C4-2B (cell line): Measurements from ENCODE around the gene PLIN5.

ENCODE experiments used
- H3K27ac ChIP-seq: fragments of 450-650 bp; 2 replicates; pipeline ENCODE4 v1.5.1; 2017
- ZFX ChIP-seq: fragments of 450-650 bp; IDR thresholded peaks from 2 replicates; pipeline ENCODE4 v1.6.1; 2017
- TF ChIP-seq, protein P1 (sequence below): fragments of 450-650 bp; conservative IDR thresholded peaks from 2 replicates; pipeline ENCODE4 v1.5.1; 2017; ENCODE audit warnings: mild to moderate bottlenecking

The PLIN5 gene

GRCh38 chr19:4534836-4535658 is at the start of gene PLIN5:
Gene PLIN5, minus strand, starts transcription at chr19:4535224. Its CDS starts 1,150 bp downstream, at chr19:4534074.
- TF ChIP-seq, protein P1, sequence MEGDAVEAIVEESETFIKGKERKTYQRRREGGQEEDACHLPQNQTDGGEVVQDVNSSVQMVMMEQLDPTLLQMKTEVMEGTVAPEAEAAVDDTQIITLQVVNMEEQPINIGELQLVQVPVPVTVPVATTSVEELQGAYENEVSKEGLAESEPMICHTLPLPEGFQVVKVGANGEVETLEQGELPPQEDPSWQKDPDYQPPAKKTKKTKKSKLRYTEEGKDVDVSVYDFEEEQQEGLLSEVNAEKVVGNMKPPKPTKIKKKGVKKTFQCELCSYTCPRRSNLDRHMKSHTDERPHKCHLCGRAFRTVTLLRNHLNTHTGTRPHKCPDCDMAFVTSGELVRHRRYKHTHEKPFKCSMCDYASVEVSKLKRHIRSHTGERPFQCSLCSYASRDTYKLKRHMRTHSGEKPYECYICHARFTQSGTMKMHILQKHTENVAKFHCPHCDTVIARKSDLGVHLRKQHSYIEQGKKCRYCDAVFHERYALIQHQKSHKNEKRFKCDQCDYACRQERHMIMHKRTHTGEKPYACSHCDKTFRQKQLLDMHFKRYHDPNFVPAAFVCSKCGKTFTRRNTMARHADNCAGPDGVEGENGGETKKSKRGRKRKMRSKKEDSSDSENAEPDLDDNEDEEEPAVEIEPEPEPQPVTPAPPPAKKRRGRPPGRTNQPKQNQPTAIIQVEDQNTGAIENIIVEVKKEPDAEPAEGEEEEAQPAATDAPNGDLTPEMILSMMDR, result no peak
- no peak for TF ChIP-seq ZFX
- H3K27ac ChIP-seq, result peak within 1 kb of the TSS; percentile 85

DNA sequence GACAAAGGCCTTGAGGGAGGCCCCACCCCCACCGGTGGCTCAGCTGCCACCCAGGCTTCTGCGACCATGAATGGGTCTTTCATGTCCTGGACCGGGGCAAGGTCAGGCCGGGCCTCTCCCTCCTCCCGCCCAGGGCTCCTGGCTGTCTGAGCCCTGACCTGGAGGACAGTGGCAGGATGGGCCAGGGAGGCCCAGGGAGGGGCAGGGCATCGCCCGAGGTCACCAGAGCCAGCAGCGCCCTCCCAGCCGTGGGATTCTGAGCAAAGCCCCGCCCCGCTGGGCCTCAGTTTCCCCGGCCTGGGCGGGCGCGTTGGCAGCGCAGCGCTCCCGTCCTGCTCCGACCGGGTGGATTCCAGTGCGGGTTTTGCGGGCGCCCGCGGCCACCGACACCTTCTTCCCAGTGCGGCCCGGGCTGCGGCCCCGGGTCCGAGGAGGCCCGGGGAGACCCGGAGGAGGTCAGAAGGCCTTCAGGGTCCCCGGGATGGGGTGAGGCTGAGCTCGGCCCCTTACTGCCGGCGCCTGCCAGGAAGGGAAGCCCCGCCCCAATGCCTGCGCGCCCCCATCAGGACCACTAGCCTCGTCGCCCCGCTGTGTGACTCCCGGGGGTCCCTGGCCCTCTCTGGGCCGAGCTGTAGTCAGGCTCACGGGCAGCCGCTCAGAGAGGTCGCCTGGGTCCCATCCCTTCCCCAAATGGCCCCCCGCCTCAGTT is 49.1 kb upstream of the PLIN5 start:
- TF ChIP-seq ZFX, result no peak
- TF ChIP-seq, protein P1, result no peak
- no peak overlapping the region for H3K27ac ChIP-seq

DNA sequence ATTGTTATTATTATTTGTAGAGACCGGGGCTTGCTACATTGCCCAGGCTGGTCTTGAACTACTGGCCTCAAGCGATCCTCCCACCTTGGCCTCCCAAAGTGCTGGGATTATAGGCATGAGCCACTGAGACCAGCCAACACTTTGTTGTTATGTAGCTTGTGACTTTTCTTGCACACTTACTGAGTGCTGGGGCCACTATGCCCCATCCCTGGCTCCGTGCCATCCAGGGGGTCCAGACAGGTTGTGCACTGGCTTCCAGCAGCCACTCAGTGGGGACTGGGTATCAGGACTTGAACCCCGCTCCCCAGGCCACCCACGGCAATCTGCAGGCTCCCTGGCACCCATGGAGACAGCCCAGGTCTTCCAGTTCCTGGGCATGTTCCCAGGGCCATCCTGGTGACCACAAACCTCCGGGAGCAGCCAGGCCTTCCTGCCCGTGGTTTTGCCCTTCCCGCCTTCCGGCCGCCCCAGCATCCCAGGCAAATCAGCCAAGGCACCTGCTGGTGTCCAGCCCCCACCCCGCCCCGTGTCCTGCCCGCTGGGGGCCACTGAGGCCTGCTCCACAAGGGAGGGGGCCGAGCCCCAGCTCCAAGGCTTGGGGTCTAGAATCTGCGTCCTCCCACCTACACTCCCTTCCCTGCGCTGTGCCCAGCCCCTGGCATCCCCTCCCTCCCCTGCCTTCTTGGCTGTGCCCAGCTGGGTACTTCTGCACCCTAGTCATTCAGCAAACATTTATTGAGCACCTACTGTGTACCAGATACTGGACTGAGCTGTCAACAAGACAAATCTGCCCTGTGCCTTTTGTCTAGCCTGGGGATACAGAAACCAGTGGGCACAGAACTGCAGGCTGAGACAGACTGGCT is 48.2 kb upstream of the PLIN5 start:
- no peak overlapping the region for H3K27ac ChIP-seq
- TF ChIP-seq, protein P1, result no peak
- no peak for TF ChIP-seq ZFX

- TF ChIP-seq ZFX, result no peak
- TF ChIP-seq, protein P1, result no peak
- no peak overlapping the region for H3K27ac ChIP-seq
These were observed 46.9 kb upstream of the PLIN5 start for GRCh38 chr19:4581666-4582553.

DNA sequence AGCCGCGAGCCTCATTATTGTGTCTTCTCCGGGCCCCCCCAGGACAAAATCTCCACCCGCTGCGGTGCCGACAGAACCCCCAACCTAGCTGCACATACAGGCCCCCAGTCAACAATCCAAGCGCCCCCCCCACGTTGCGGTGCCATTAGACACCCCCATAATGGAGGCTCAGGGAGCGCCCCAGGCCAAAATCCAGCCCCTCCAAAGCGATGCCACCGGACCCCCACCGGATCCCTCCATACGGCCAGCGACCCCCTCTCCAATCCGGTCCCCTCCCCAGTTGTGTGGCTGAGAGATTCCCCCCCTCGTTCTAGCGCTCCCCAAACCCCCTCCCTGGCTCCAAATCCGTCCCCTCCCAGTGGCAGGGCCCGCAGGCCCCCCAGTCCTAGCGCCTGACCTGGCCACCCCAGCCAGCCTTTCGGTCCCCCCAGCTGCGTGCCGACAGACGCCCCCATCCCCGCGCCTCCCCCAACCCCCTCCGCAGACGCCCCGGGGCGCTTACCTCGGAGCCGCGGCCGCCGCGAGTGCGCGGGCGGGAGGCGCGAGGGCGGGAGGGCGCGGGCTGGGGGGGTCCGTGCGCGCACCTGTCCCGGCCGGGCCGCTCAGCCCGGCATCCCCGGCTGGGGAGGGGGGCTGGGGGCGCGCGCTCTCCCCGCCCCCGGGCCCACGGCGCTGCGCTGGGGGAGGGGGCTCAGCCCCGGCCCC is 46.1 kb upstream of the PLIN5 start:
- no peak overlapping the region for H3K27ac ChIP-seq
- TF ChIP-seq ZFX, result no peak
- TF ChIP-seq, protein P1, result no peak
